NCI-H146 treated with DMSO at 0.1 percent for 48 hours (cell line): ENCODE results near the gene NMRK1.

Experiments used
- DNase-seq: peaks from one replicate; lab custom pipeline; 2025; ENCODE audit not compliant: unreplicated experiment; lab: John Stamatoyannopoulos, UW

The NMRK1 gene

GRCh38 chr9:75087824-75088645, at the start of gene NMRK1, which contains the start of gene OSTF1:
NMRK1 (minus strand) TSS chr9:75088155; CDS start chr9:75083115, 5,040 bp downstream.
OSTF1 (plus strand) TSS chr9:75088514; CDS start chr9:75088693, 179 bp downstream.
- DNase-seq = peak; percentile 78

GRCh38 chr9:75134495-75134894, 46.5 kb upstream of the NMRK1 start:
- no peak for DNase-seq

- no peak for DNase-seq
These were observed 45.4 kb upstream of the NMRK1 start for GRCh38 chr9:75133396-75133795.

- no peak for DNase-seq
These were observed 44.3 kb upstream of the NMRK1 start for GRCh38 chr9:75132244-75132643.

GRCh38 chr9:75131700-75132099, 43.7 kb upstream of the NMRK1 start:
- no peak for DNase-seq

- no peak for DNase-seq
These were observed 42.8 kb upstream of the NMRK1 start for GRCh38 chr9:75130621-75131230.

- DNase-seq = no peak
These were observed 42.2 kb upstream of the NMRK1 start for GRCh38 chr9:75130172-75130571.

- no peak for DNase-seq
These were observed 40.6 kb upstream of the NMRK1 start for GRCh38 chr9:75128535-75128934.

- DNase-seq = no peak
These were observed 35.7 kb upstream of the NMRK1 start for GRCh38 chr9:75123696-75124095.

- no peak for DNase-seq
These were observed 34.1 kb upstream of the NMRK1 start for GRCh38 chr9:75121914-75122558.

GRCh38 chr9:75120686-75121085, 32.7 kb upstream of the NMRK1 start:
- DNase-seq = no peak

- DNase-seq = no peak
These were observed 29.6 kb upstream of the NMRK1 start for GRCh38 chr9:75117564-75117963.

- DNase-seq = no peak
These were observed 28.4 kb upstream of the NMRK1 start for GRCh38 chr9:75116306-75116705.

- DNase-seq = no peak
These were observed 24.8 kb upstream of the NMRK1 start for GRCh38 chr9:75112789-75113188.

GRCh38 chr9:75111019-75111622, 23.2 kb upstream of the NMRK1 start:
- no peak for DNase-seq

GRCh38 chr9:75109210-75109839, 21.4 kb upstream of the NMRK1 start:
- no peak for DNase-seq

- DNase-seq = no peak
These were observed 20.6 kb upstream of the NMRK1 start for GRCh38 chr9:75108571-75108970.

- no peak for DNase-seq
These were observed 18.9 kb upstream of the NMRK1 start for GRCh38 chr9:75106857-75107256.

GRCh38 chr9:75105841-75106240, 17.9 kb upstream of the NMRK1 start:
- no peak for DNase-seq

GRCh38 chr9:75105019-75105540, 17.1 kb upstream of the NMRK1 start:
- DNase-seq = no peak

- DNase-seq = no peak
These were observed 16.7 kb upstream of the NMRK1 start for GRCh38 chr9:75104607-75105006.
